HepG2 (cell line): ENCODE data around the gene TEKT5. TPM values are rescaled to one million over a fixed set of nuclear protein-coding genes. Genes with fewer than 3 reads are reported as not detected.
A peak's percentile ranks its signal among the peaks of the same experiment; 100 is the strongest.

Experiments
- ARNT2 ChIP-seq: sonication (generic); formaldehyde crosslinking; IDR thresholded peaks from 2 replicates; pipeline ENCODE4 v1.8.0; 2022; ENCODE audit warnings: mild to moderate bottlenecking, low read depth, missing genetic modification reagents, moderate library complexity
- EZH2 ChIP-seq: conservative IDR thresholded peaks from 2 replicates; pipeline ENCODE4 v1.6.1; 2012; ENCODE audit warnings: mild to moderate bottlenecking, low read depth, low read length, moderate library complexity
- KAT8 ChIP-seq: IDR thresholded peaks from 2 replicates; pipeline ENCODE4 v1.6.1; 2016; ENCODE audit warnings: missing genetic modification reagents, missing compliant biosample characterization
- MAZ ChIP-seq, 2 experiments: sonication (generic) in 1 of 2; formaldehyde crosslinking in 1 of 2; IDR thresholded peaks; 2 replicates each; pipeline versions ENCODE4 v1.5.0 to v1.6.1; 2012 to 2020; ENCODE audit warnings: low read depth in 2 of 2, mild to moderate bottlenecking in 2 of 2, borderline replicate concordance in 1 of 2, improper control_type of control experiment in 1 of 2, low read length in 1 of 2, missing genetic modification reagents in 1 of 2, moderate library complexity in 1 of 2
- MEIS1 ChIP-seq: sonication (generic); formaldehyde crosslinking; IDR thresholded peaks from 2 replicates; pipeline ENCODE4 v1.9.0; 2021; ENCODE audit warnings: mild to moderate bottlenecking, missing genetic modification reagents, moderate library complexity, borderline replicate concordance
- NR2C2 ChIP-seq: sonication (generic); formaldehyde crosslinking; IDR thresholded peaks from 2 replicates; pipeline ENCODE4 v1.4.0; 2020; ENCODE audit warnings: missing genetic modification reagents, mild to moderate bottlenecking, moderate library complexity, borderline replicate concordance
- PCBP1 ChIP-seq: fragments of 200-400 bp; formaldehyde crosslinking; IDR thresholded peaks from 2 replicates; pipeline ENCODE4 v1.6.1; 2017; ENCODE audit warnings: mild to moderate bottlenecking, low read depth, low read length, borderline replicate concordance
- RFX3 ChIP-seq: IDR thresholded peaks from 2 replicates; pipeline ENCODE4 v1.6.1; 2016; ENCODE audit warnings: missing biosample characterization, missing genetic modification reagents
- RNF2 ChIP-seq: fragments of 450-650 bp; conservative IDR thresholded peaks from 2 replicates; pipeline ENCODE4 v1.6.1; 2016; ENCODE audit warnings: low read depth
- ZFAT ChIP-seq: sonication (generic); formaldehyde crosslinking; conservative IDR thresholded peaks from 2 replicates; pipeline ENCODE4 v1.8.1; 2023; ENCODE audit warnings: missing genetic modification reagents, inconsistent platforms
- ZNF18 ChIP-seq: sonication (generic); formaldehyde crosslinking; IDR thresholded peaks from 2 replicates; pipeline ENCODE4 v1.8.0; 2022; ENCODE audit warnings: mild to moderate bottlenecking, missing genetic modification reagents; ENCODE audit not compliant: insufficient replicate concordance
- ZNF230 ChIP-seq: sonication (generic); formaldehyde crosslinking; IDR thresholded peaks from 2 replicates; pipeline ENCODE4 v1.4.0; 2020; ENCODE audit warnings: mild to moderate bottlenecking, missing genetic modification reagents
- ZNF33A ChIP-seq: sonication (generic); formaldehyde crosslinking; IDR thresholded peaks from 2 replicates; pipeline ENCODE4 v1.5.1; 2020; ENCODE audit warnings: missing genetic modification reagents, mild to moderate bottlenecking, moderate library complexity, borderline replicate concordance
- ZNF343 ChIP-seq: sonication (generic); formaldehyde crosslinking; IDR thresholded peaks from 2 replicates; pipeline ENCODE4 v1.4.0; 2020; ENCODE audit warnings: mild to moderate bottlenecking, missing genetic modification reagents
- ZNF564 ChIP-seq: sonication (generic); formaldehyde crosslinking; IDR thresholded peaks from 2 replicates; pipeline ENCODE4 v1.8.1; 2023; ENCODE audit warnings: mild to moderate bottlenecking, missing genetic modification reagents
- ZSCAN31 ChIP-seq: sonication (generic); formaldehyde crosslinking; IDR thresholded peaks from 2 replicates; pipeline ENCODE4 v1.5.0; 2020; ENCODE audit warnings: low read depth, mild to moderate bottlenecking, missing genetic modification reagents
- polyA plus RNA-seq, 8 experiments: library from polyadenylated mRNA; depleted of rRNA in 3 of 8; stranded (reverse) in 7 of 8; unstranded in 1 of 8; fragments of >200 nt; fragmentation: Illumina TruSeq in 4 of 8; extraction: Trizol in 4 of 8; gene quantifications; 2 replicates each; pipeline versions ENCODE4 v1.2.1 to v1.2.3, GENCODE V29; 2011 to 2016; ENCODE audit warnings: low read depth in 4 of 8, missing spikeins in 1 of 8, mixed read lengths in 1 of 8; ENCODE audit not compliant: insufficient read depth in 1 of 8
- total RNA-seq, 5 experiments: library from RNA; depleted of rRNA; stranded (reverse); fragments of >200 nt; fragmentation: Illumina TruSeq; extraction: Trizol; gene quantifications; 2 replicates each; pipeline ENCODE4 v1.2.3, GENCODE V29; 2016; ENCODE audit warnings: low read depth in 1 of 5
- TF ChIP-seq, protein P1 (sequence below): fragments of 450-650 bp; IDR thresholded peaks from 2 replicates; pipeline ENCODE4 v1.6.1; 2016
- TF ChIP-seq, protein P2 (sequence below): IDR thresholded peaks from 2 replicates; pipeline ENCODE4 v1.6.1; 2012; ENCODE audit warnings: inconsistent platforms
- TF ChIP-seq, protein P3 (sequence below): sonication (generic); formaldehyde crosslinking; IDR thresholded peaks from 2 replicates; pipeline ENCODE4 v1.8.0; 2022; ENCODE audit warnings: missing genetic modification reagents, mild to moderate bottlenecking, moderate library complexity, borderline replicate concordance
- TF ChIP-seq, protein P4 (sequence below): sonication (generic); formaldehyde crosslinking; IDR thresholded peaks from 2 replicates; pipeline ENCODE4 v1.4.0; 2020; ENCODE audit warnings: mild to moderate bottlenecking, missing genetic modification reagents

Gene TEKT5
- total and polyA plus RNA-seq, 2 of the 13 experiments (the other 11 are each of a cell fraction or from before 2014, with no cell fraction given), result 0.16 TPM; not detected in 1

DNA sequence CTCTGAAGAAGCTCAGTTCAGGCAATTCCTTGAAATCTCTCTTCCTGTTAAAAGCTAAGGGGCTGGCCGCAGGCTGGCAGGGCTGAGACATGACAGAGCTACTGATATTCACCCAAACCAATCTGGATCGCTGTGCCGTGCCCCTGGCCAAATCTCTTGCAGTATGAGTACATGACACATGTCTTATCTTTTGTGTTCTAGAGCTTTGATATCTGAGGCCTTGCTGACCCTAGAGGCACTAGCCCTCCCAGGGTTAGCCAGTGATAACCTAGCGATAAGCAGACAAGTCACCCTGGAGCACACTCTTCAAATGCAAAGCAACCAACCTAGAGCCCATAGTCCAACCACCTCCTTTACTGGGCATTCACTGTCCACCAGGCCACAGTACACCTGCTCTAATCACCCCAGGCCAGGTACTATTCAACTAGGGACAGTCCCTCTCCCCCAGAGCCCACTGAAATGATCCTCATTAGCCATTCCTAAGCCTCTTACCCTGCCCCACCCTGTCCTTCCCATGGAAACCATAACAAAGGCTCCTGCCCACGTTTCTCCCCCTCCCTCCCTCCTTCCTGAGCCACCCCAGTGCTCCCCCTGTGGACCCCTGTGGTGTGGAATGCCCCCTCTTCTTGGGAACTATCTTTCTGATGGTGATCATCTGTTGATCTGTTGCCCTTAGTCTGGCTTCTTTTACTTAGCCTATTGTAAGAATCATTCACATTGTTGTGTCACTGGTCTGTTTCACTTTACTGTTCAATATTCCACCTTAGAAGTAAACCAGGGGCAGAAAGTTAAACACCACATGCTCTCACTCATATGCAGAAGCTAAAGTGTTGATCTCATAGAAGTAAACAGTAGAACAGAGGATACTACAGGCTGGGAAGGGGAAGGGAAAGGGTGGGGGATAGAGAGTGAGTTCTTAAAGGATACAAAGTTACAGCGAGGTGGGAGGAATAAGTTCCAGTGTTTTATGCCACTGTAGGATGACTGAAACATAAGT, 52.5 kb downstream of the TEKT5 start (continued):
- TF ChIP-seq, protein P1, sequence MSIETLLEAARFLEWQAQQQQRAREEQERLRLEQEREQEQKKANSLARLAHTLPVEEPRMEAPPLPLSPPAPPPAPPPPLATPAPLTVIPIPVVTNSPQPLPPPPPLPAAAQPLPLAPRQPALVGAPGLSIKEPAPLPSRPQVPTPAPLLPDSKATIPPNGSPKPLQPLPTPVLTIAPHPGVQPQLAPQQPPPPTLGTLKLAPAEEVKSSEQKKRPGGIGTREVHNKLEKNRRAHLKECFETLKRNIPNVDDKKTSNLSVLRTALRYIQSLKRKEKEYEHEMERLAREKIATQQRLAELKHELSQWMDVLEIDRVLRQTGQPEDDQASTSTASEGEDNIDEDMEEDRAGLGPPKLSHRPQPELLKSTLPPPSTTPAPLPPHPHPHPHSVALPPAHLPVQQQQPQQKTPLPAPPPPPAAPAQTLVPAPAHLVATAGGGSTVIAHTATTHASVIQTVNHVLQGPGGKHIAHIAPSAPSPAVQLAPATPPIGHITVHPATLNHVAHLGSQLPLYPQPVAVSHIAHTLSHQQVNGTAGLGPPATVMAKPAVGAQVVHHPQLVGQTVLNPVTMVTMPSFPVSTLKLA, result no peak
- TF ChIP-seq ZSCAN31 (CRISPR knock-in tag) (peak; percentile 65; the same call in 1 of the 2 replicates), MAZ (IDR thresholded peaks at IDR 0.05; ENCODE audit: borderline replicate concordance, low read depth, low read length) (no peak), MAZ (CRISPR knock-in tag; IDR thresholded peaks at IDR 0.05; ENCODE audit: low read depth) (peak; percentile 49), MEIS1 (CRISPR knock-in tag) (no peak), ZNF33A (no peak), EZH2 (no peak), ZNF343 (CRISPR knock-in tag) (no peak), ZNF230 (CRISPR knock-in tag) (no peak), KAT8 (CRISPR knock-in tag) (no peak), PCBP1 (no peak), ARNT2 (no peak), ZNF564 (CRISPR knock-in tag) (no peak), RFX3 (no peak), ZFAT (CRISPR knock-in tag) (no peak), RNF2 (no peak), NR2C2 (CRISPR knock-in tag) (no peak), ZNF18 (CRISPR knock-in tag) (peak; percentile 24)
- TF ChIP-seq, protein P2, sequence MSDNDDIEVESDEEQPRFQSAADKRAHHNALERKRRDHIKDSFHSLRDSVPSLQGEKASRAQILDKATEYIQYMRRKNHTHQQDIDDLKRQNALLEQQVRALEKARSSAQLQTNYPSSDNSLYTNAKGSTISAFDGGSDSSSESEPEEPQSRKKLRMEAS, result no peak
- TF ChIP-seq, protein P3, sequence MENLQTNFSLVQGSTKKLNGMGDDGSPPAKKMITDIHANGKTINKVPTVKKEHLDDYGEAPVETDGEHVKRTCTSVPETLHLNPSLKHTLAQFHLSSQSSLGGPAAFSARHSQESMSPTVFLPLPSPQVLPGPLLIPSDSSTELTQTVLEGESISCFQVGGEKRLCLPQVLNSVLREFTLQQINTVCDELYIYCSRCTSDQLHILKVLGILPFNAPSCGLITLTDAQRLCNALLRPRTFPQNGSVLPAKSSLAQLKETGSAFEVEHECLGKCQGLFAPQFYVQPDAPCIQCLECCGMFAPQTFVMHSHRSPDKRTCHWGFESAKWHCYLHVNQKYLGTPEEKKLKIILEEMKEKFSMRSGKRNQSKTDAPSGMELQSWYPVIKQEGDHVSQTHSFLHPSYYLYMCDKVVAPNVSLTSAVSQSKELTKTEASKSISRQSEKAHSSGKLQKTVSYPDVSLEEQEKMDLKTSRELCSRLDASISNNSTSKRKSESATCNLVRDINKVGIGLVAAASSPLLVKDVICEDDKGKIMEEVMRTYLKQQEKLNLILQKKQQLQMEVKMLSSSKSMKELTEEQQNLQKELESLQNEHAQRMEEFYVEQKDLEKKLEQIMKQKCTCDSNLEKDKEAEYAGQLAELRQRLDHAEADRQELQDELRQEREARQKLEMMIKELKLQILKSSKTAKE (CRISPR knock-in tag), result no peak
- TF ChIP-seq, protein P4, sequence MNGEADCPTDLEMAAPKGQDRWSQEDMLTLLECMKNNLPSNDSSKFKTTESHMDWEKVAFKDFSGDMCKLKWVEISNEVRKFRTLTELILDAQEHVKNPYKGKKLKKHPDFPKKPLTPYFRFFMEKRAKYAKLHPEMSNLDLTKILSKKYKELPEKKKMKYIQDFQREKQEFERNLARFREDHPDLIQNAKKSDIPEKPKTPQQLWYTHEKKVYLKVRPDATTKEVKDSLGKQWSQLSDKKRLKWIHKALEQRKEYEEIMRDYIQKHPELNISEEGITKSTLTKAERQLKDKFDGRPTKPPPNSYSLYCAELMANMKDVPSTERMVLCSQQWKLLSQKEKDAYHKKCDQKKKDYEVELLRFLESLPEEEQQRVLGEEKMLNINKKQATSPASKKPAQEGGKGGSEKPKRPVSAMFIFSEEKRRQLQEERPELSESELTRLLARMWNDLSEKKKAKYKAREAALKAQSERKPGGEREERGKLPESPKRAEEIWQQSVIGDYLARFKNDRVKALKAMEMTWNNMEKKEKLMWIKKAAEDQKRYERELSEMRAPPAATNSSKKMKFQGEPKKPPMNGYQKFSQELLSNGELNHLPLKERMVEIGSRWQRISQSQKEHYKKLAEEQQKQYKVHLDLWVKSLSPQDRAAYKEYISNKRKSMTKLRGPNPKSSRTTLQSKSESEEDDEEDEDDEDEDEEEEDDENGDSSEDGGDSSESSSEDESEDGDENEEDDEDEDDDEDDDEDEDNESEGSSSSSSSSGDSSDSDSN (CRISPR knock-in tag), result no peak; the same call in 1 of the 2 replicates
